ENCODE results near the gene KCTD15. TPM values are rescaled to one million over a fixed set of nuclear protein-coding genes. Genes with fewer than 3 reads are reported as not detected.

KCTD15 gene
- total RNA-seq, 2 experiments from 2014 or later, result 21.3 to 29.2 TPM

GRCh38 chr19:33809960-33810359 is 13.3 kb downstream of the KCTD15 start:
- H3K4me1 ChIP-seq (ENCODE audit: insufficient read depth, low read length, poor library complexity, severe bottlenecking), result no peaks in the 10 kb centered on the region
- no peak overlapping the region for H3K27ac ChIP-seq (ENCODE audit: low read depth, low read length, poor library complexity, severe bottlenecking)
- intact Hi-C loops (cut with micrococcal nuclease; ENCODE audit: unreplicated experiment), result no loop called here
- H4K20me1 ChIP-seq (ENCODE audit: insufficient read depth, low read length), result no peaks in the 10 kb centered on the region
- no peak overlapping the region for H3K4me3 ChIP-seq (ENCODE audit: low read depth, low read length, poor library complexity, severe bottlenecking)
- H3K79me2 ChIP-seq (ENCODE audit: insufficient read depth, low read depth, low read length), result no peaks in the 10 kb centered on the region
- CTCF ChIA-PET (ENCODE audit: unreplicated experiment), result no interaction called here
- TF ChIP-seq EZH2phosphoT487 (IDR thresholded peaks at IDR 0.05; ENCODE audit: borderline replicate concordance, low read depth, low read length), result no peak
- no peak for TF ChIP-seq CTCF (conservative IDR thresholded peaks at IDR 0.05; ENCODE audit: low read length)
- no peaks in the 10 kb centered on the region for H3K9me2 ChIP-seq (ENCODE audit: insufficient read depth, low read length)
- POLR2A ChIA-PET, result no interaction called here
- H2AFZ ChIP-seq (ENCODE audit: low read length), result no peak overlapping the region
- DNase-seq (ENCODE audit: low spot score), result no peak
- H3K4me2 ChIP-seq (ENCODE audit: low read length), result no peak overlapping the region
- peaks cover 45% of the 10 kb centered on the region for H3K36me3 ChIP-seq (ENCODE audit: insufficient read depth, low read length)
- BruUV-seq (replicated peaks), result no TSS peak
- no peaks in the 10 kb centered on the region for H3K9me3 ChIP-seq (ENCODE audit: low read length)

GRCh38 chr19:33810821-33811220 is 14.2 kb downstream of the KCTD15 start:
- Histone ChIP-seq H3K4me2 (ENCODE audit: low read length) (no peak overlapping the region), H3K4me3 (ENCODE audit: low read depth, low read length, poor library complexity, severe bottlenecking) (no peak overlapping the region), H3K36me3 (ENCODE audit: insufficient read depth, low read length) (peaks cover 40% of the 10 kb centered on the region), H2AFZ (ENCODE audit: low read length) (no peak overlapping the region), H3K9me2 (ENCODE audit: insufficient read depth, low read length) (no peaks in the 10 kb centered on the region), H4K20me1 (ENCODE audit: insufficient read depth, low read length) (no peaks in the 10 kb centered on the region), H3K4me1 (ENCODE audit: insufficient read depth, low read length, poor library complexity, severe bottlenecking) (no peaks in the 10 kb centered on the region), H3K9me3 (ENCODE audit: low read length) (no peaks in the 10 kb centered on the region), H3K79me2 (ENCODE audit: insufficient read depth, low read depth, low read length) (no peaks in the 10 kb centered on the region), H3K27ac (ENCODE audit: low read depth, low read length, poor library complexity, severe bottlenecking) (no peak overlapping the region)
- CTCF ChIA-PET (ENCODE audit: unreplicated experiment), result no interaction called here
- intact Hi-C loops (cut with micrococcal nuclease; ENCODE audit: unreplicated experiment), result no loop called here
- POLR2A ChIA-PET, result no interaction called here
- no TSS peak for BruUV-seq (replicated peaks)
- no peak for TF ChIP-seq CTCF (conservative IDR thresholded peaks at IDR 0.05; ENCODE audit: low read length)
- no peak for TF ChIP-seq EZH2phosphoT487 (IDR thresholded peaks at IDR 0.05; ENCODE audit: borderline replicate concordance, low read depth, low read length)
- DNase-seq (ENCODE audit: low spot score), result no peak

- Histone ChIP-seq H3K9me2 (ENCODE audit: insufficient read depth, low read length) (no peaks in the 10 kb centered on the region), H2AFZ (ENCODE audit: low read length) (no peak overlapping the region), H3K4me2 (ENCODE audit: low read length) (no peak overlapping the region), H3K27ac (ENCODE audit: low read depth, low read length, poor library complexity, severe bottlenecking) (no peak overlapping the region), H3K36me3 (ENCODE audit: insufficient read depth, low read length) (peaks cover 36% of the 10 kb centered on the region), H3K9me3 (ENCODE audit: low read length) (no peaks in the 10 kb centered on the region), H3K4me3 (ENCODE audit: low read depth, low read length, poor library complexity, severe bottlenecking) (no peak overlapping the region), H3K4me1 (ENCODE audit: insufficient read depth, low read length, poor library complexity, severe bottlenecking) (no peaks in the 10 kb centered on the region), H3K79me2 (ENCODE audit: insufficient read depth, low read depth, low read length) (no peaks in the 10 kb centered on the region), H4K20me1 (ENCODE audit: insufficient read depth, low read length) (no peaks in the 10 kb centered on the region)
- no peak for DNase-seq (ENCODE audit: low spot score)
- CTCF ChIA-PET (ENCODE audit: unreplicated experiment), result no interaction called here
- intact Hi-C loops (cut with micrococcal nuclease; ENCODE audit: unreplicated experiment), result no loop called here
- TF ChIP-seq EZH2phosphoT487 (IDR thresholded peaks at IDR 0.05; ENCODE audit: borderline replicate concordance, low read depth, low read length) (no peak), CTCF (conservative IDR thresholded peaks at IDR 0.05; ENCODE audit: low read length) (no peak)
- BruUV-seq (replicated peaks), result no TSS peak
- POLR2A ChIA-PET, result no interaction called here
Observed at GRCh38 chr19:33811246-33811645, 14.6 kb downstream of the KCTD15 start.
